MV-4-11 (cell line): ENCODE results near the gene SHE.

Experiments used
- DNase-seq: peaks from one replicate; lab custom pipeline; 2025; lab: John Stamatoyannopoulos, UW

SHE gene

DNA sequence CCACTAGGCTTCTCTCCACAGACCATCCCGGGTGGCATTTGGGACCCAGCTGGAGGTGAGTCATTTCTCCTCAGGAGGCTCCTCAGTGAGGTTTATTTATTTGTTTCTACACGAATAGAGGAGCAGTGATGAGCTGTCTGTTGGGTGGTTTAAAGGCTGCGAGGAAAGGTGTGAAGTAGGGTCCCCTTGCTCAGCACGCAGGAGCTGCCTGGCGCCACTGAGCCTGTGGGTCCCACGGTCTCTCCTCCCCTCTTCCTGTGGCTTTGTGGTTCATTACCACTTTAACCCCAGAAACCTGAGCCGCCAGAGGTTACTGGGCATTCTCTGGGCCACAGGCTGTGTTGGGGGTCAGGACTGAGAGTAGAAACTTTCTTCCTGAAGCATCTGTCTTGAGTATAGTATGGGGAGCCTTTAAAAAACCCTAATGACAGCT, 57.2 kb downstream of the SHE start:
- DNase-seq: peak; percentile 48

- DNase-seq: no peak
These were observed 58.8 kb downstream of the SHE start for GRCh38 chr1:154443274-154444013.

DNA sequence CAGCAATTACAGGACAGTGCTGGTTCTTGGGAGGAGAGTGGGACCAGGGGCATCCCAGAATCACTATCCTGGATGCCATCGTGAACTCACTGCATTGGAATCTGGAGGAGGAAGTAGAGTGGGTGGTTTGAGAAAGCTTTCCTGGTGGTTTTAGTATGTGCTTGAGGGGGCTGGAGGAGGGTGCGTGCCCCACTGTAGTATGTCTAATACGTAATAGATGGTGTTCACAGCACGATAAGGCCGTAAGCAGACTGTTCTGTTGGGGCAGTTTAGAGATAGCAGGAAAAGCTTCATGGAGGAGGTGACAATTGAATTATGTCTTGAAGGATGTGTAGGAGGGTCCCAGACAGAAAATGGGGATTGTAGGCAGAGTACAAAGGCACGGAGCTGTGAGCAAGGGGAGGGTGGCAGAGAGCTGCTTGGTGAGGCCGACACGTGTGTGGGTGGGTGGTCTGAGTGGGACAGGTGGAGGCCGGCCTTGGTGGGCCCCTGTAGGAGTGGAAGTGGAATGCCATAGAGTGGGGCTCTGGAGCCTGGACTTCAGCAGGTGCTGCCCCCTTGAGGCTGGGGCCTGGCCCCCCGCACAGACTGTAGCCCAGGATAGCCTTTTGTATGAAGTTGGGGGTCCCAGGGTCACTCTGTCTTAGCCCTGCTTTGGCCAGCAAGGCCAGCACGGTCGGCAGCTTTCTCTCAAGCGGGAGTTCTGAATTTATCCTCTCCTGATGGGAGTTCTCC, 60.0 kb downstream of the SHE start:
- DNase-seq: no peak

- no peak for DNase-seq
These were observed 60.8 kb downstream of the SHE start for GRCh38 chr1:154441241-154441888.

- DNase-seq: peak; percentile 22
These were observed 62.0 kb downstream of the SHE start for GRCh38 chr1:154440036-154440804.

DNA sequence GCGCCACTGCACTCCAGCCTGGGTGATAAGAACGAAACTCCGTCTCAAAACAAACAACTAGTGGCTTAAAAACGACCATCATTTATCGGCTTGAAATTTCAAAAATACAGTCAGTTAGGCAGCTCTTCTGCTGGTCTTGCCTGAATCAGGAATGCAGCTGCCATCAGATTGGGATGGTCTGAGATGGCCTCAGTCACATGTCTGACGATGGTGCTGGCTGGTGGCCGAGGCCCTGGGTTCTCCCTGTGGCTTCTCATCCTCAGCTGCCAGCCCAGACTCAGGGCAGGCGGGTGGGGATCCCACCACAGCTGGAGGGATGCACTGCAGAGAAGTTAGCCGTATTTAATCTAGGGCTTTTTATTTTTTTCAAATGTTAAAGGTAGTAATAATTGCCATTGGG, 65.8 kb downstream of the SHE start:
- no peak for DNase-seq

- DNase-seq: no peak
These were observed 66.5 kb downstream of the SHE start for GRCh38 chr1:154435599-154436200.

DNA sequence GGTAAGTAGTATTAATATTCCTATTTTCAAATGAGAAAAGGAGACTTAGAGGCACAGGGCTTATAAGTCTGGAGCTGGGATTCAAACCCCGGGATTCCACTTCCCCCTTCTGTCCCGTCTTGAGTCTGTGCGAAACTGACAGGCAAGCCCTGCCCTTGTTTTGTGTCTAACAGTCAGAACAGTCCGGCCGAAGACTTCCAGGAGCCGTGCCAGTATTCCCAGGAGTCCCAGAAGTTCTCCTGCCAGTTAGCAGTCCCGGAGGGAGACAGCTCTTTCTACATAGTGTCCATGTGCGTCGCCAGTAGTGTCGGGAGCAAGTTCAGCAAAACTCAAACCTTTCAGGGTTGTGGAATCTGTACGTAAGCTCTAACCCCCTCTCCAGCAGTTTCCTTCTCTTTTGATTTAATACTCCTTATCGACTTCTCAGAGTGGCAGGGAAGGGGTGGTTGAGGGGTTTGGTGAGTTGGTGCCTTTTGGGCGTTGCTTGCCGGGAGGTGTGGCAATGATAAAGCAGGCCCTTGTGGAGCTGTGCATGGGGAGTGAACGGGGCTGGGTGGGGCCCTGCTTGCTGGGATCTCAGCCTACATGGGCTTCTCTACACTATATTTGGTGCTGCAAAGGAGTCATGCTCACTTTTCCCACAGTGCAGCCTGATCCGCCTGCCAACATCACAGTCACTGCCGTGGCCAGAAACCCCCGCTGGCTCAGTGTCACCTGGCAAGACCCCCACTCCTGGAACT, 67.7 kb downstream of the SHE start:
- no peak for DNase-seq

GRCh38 chr1:154433161-154433764, 68.9 kb downstream of the SHE start:
- peak; percentile 25 for DNase-seq

- DNase-seq: peak; percentile 89
These were observed 70.4 kb downstream of the SHE start for GRCh38 chr1:154431586-154432373.

DNA sequence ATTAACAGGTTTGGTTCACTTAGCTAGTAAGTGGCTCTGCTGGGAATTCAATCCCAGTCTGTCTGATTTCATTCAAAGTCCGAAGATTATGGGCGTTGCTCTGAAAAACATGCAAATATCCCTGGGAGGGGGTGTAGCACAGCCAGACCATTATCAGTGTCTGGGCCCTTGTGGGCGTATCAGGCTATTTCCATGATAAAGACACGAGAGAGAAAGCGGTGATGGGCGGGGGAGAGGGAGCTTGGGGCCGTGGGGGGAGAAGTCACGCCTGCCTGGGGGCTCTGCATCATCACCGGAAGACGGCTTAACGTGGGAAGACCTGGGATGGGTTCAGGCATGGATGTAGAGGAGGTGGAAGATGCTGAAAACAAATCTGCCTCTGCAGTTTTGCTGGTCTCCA, 71.3 kb downstream of the SHE start:
- DNase-seq: no peak

GRCh38 chr1:154429841-154430611, 72.2 kb downstream of the SHE start:
- DNase-seq: no peak
